DMS53 treated with DMSO at 0.1 percent for 48 hours (cell line): ENCODE measurements around the gene MYL6B.
"Not testable (repeated sequence)": the region's sequence is repeated elsewhere in the genome, so short reads cannot be mapped to it uniquely, and the experiment has no call there.

Experiments
- DNase-seq: peaks from one replicate; lab custom pipeline; 2025; ENCODE audit not compliant: unreplicated experiment; lab: John Stamatoyannopoulos, UW

Gene MYL6B

GRCh38 chr12:56151672-56152131 lies 685 bp upstream of the MYL6B start:
- DNase-seq = peak; percentile 66

GRCh38 chr12:56152756-56153677 lies 630 bp downstream of the MYL6B start:
- no peak for DNase-seq

GRCh38 chr12:56153678-56154065 lies 1.3 kb downstream of the MYL6B start:
- DNase-seq = no peak

- no peak for DNase-seq
Measured at GRCh38 chr12:56154246-56154771, 1.9 kb downstream of the MYL6B start.

GRCh38 chr12:56154818-56155217 lies 2.4 kb downstream of the MYL6B start:
- no peak for DNase-seq

GRCh38 chr12:56155256-56155845 lies 3.0 kb downstream of the MYL6B start:
- no peak for DNase-seq

- DNase-seq = not testable (repeated sequence)
Measured at GRCh38 chr12:56156464-56157200, 4.2 kb downstream of the MYL6B start.

- DNase-seq = peak; percentile 79
Measured at GRCh38 chr12:56157201-56158028, 5.0 kb downstream of the MYL6B start.

GRCh38 chr12:56158029-56158925 lies 5.9 kb downstream of the MYL6B start, which contains the start of gene MYL6:
Gene MYL6 (plus strand): TSS chr12:56158359. CDS start chr12:56158402, 43 bp downstream.
- DNase-seq = peak; percentile 93

GRCh38 chr12:56158926-56159461 lies 6.6 kb downstream of the MYL6B start:
- peak; percentile 17 for DNase-seq

- no peak for DNase-seq
Measured at GRCh38 chr12:56159482-56160192, 7.2 kb downstream of the MYL6B start.

GRCh38 chr12:56160193-56160763 lies 7.9 kb downstream of the MYL6B start:
- DNase-seq = no peak

GRCh38 chr12:56160894-56161689 lies 8.7 kb downstream of the MYL6B start:
- no peak for DNase-seq

- DNase-seq = no peak
Measured at GRCh38 chr12:56161690-56162351, 9.4 kb downstream of the MYL6B start.

- no peak for DNase-seq
Measured at GRCh38 chr12:56162468-56163290, 10.3 kb downstream of the MYL6B start.
